HG03097 (cell line): Measurements from ENCODE around the gene TGFA.

Experiments used
- ATAC-seq: cut with Tn5 transposase; IDR thresholded peaks from one replicate; pipeline ENCODE4 v1.9.1; 2021; ENCODE audit not compliant: unreplicated experiment, low FRiP score

Gene TGFA

GRCh38 chr2:70501215-70501614 lies 52.4 kb downstream of the TGFA start:
- ATAC-seq, result no peak

GRCh38 chr2:70499253-70499652 lies 54.4 kb downstream of the TGFA start:
- ATAC-seq, result no peak

GRCh38 chr2:70498528-70498927 lies 55.1 kb downstream of the TGFA start:
- ATAC-seq, result no peak

- ATAC-seq, result no peak
Measured at GRCh38 chr2:70498054-70498453, 55.6 kb downstream of the TGFA start.

GRCh38 chr2:70496819-70497218 lies 56.8 kb downstream of the TGFA start:
- no peak for ATAC-seq

- no peak for ATAC-seq
Measured at GRCh38 chr2:70494293-70494886, 59.2 kb downstream of the TGFA start.

- no peak for ATAC-seq
Measured at GRCh38 chr2:70490381-70490780, 63.2 kb downstream of the TGFA start.

GRCh38 chr2:70489165-70489564 lies 64.5 kb downstream of the TGFA start:
- ATAC-seq, result no peak

- no peak for ATAC-seq
Measured at GRCh38 chr2:70484086-70484485, 69.5 kb downstream of the TGFA start.

- no peak for ATAC-seq
Measured at GRCh38 chr2:70482401-70482800, 71.2 kb downstream of the TGFA start.

GRCh38 chr2:70480468-70480867 lies 73.2 kb downstream of the TGFA start:
- no peak for ATAC-seq

GRCh38 chr2:70479816-70480215 lies 73.8 kb downstream of the TGFA start:
- no peak for ATAC-seq

GRCh38 chr2:70477441-70477844 lies 76.2 kb downstream of the TGFA start:
- ATAC-seq, result no peak

- ATAC-seq, result no peak
Measured at GRCh38 chr2:70475266-70475665, 78.4 kb downstream of the TGFA start.

- no peak for ATAC-seq
Measured at GRCh38 chr2:70474256-70474848, 79.3 kb downstream of the TGFA start.

- ATAC-seq, result no peak
Measured at GRCh38 chr2:70473101-70473722, 80.4 kb downstream of the TGFA start.

- no peak for ATAC-seq
Measured at GRCh38 chr2:70472221-70472890, 81.3 kb downstream of the TGFA start.

GRCh38 chr2:70471129-70471528 lies 82.5 kb downstream of the TGFA start:
- no peak for ATAC-seq

GRCh38 chr2:70469961-70470360 lies 83.7 kb downstream of the TGFA start:
- ATAC-seq, result no peak

GRCh38 chr2:70469435-70469834 lies 84.2 kb downstream of the TGFA start:
- no peak for ATAC-seq

- ATAC-seq, result no peak
Measured at GRCh38 chr2:70468878-70469277, 84.7 kb downstream of the TGFA start.
